ENCODE measurements around the gene PFAS.

The PFAS gene

DNA sequence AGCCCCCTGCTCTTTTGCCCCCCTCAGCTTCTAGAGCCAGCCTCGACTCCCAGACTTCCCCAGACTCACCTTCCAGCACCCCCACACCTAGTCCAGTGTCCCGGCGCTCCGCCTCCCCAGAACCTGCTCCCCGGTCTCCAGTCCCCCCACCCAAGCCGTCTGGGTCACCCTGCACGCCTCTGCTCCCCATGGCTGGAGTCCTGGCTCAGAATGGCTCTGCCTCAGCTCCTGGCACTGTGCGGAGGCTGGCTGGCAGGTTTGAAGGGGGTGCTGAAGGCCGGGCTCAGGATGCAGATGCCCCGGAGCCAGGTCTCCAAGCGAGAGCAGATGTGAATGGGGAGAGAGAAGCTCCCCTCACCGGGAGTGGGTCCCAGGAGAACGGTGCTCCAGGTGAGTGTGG lies 63.2 kb downstream of the PFAS start:
- H3K4me1 ChIP-seq (ENCODE audit: control insufficient read depth in 1 of 2, insufficient read depth in 1 of 2, low read depth in 1 of 2, low read length in 1 of 2), result no peaks in the 10 kb centered on the region

GRCh38 chr17:8312726-8313600 lies 63.9 kb downstream of the PFAS start:
- H3K4me1 ChIP-seq (ENCODE audit: control insufficient read depth in 1 of 2, insufficient read depth in 1 of 2, low read depth in 1 of 2, low read length in 1 of 2), result no peaks in the 10 kb centered on the region
- no peak overlapping the region for H3K4me3 ChIP-seq (ENCODE audit: low read depth in 1 of 2, low read length in 1 of 2)
- no peak for TF ChIP-seq CTCF (IDR thresholded peaks at IDR 0.05)
- no peak overlapping the region for H3K27ac ChIP-seq
- no peaks in the 10 kb centered on the region for H3K9me3 ChIP-seq
- no peaks in the 10 kb centered on the region for H3K36me3 ChIP-seq
- peaks cover 61% of the 10 kb centered on the region for H3K27me3 ChIP-seq

More for the DNA sequence above, 63.2 kb downstream of the PFAS start:
- no peaks in the 10 kb centered on the region for H3K36me3 ChIP-seq
- H3K9me3 ChIP-seq, result no peaks in the 10 kb centered on the region
- no peak for TF ChIP-seq CTCF (IDR thresholded peaks at IDR 0.05)
- no peak overlapping the region for H3K27ac ChIP-seq
- peaks cover 60% of the 10 kb centered on the region for H3K27me3 ChIP-seq
- no peak overlapping the region for H3K4me3 ChIP-seq (ENCODE audit: low read depth in 1 of 2, low read length in 1 of 2)

DNA sequence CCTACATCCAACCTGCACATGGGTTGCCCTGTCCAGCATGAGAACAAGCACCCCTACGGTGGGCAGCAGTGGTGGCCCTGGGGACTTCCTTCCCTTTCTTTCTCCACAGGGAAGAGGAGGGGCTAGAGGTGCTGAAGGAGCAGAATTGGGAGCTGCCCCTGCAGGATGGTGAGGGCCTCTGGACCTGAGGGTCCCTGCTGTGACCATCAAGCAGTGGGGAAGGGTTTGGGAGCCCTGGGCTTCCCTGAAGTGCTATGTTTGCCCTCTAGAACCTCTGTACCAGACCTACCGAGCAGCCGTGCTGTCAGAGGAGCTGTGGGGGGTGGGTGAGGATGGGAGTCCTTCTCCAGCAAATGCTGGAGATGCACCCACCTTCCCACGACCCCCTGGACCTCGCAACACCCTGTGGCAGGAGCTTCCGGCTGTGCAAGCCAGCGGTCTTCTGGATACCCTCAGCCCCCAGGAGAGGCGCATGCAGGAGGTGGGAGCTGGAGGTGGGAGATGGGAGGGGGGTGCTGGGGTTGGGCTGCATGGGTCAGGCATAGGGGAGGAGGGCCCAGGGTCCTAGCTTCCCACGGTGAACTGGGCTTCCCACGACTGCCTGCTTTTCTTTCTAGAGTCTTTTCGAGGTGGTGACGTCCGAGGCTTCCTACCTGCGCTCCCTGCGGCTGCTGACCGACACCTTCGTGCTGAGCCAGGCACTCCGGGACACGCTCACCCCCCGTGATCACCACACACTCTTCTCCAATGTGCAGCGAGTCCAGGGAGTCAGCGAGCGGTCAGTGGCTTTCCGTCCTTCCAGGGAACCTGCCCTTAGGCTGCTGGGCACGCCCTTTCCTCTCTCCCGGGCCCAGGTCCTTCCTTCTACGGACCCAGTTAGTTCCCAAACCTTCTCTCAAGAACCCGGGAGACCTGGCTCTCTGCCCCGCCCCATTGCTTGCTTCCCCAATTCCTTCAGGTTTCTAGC lies 66.0 kb downstream of the PFAS start:
- no peak overlapping the region for H3K4me3 ChIP-seq (ENCODE audit: low read depth in 1 of 2, low read length in 1 of 2)

DNA sequence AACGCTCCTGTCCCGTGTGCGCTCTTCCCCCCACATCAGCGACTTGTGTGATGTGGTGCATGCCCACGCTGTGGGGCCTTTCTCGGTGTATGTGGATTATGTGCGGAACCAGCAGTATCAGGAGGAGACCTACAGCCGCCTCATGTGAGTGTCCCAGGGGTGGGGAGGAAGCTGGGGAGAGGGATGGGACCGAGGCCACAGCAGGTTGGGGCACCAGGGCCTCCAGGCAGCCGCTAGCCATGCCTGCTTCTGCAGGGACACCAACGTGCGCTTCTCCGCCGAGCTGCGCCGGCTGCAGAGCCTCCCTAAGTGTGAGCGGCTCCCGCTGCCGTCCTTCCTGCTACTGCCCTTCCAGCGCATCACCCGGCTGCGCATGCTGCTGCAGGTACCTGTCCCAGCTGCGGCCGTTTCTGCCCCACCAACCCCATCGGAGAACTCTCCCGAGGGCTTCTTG lies 66.7 kb downstream of the PFAS start:
- Histone ChIP-seq H3K27ac (no peak overlapping the region), H3K9me3 (no peaks in the 10 kb centered on the region), H3K4me1 (ENCODE audit: control insufficient read depth in 1 of 2, insufficient read depth in 1 of 2, low read depth in 1 of 2, low read length in 1 of 2) (no peaks in the 10 kb centered on the region), H3K27me3 (peaks cover 49% of the 10 kb centered on the region), H3K4me3 (ENCODE audit: low read depth in 1 of 2, low read length in 1 of 2) (no peak overlapping the region), H3K36me3 (no peaks in the 10 kb centered on the region)
- TF ChIP-seq CTCF (IDR thresholded peaks at IDR 0.05), result no peak

More for the DNA sequence above, 66.0 kb downstream of the PFAS start:
- Histone ChIP-seq H3K4me1 (ENCODE audit: control insufficient read depth in 1 of 2, insufficient read depth in 1 of 2, low read depth in 1 of 2, low read length in 1 of 2) (no peaks in the 10 kb centered on the region), H3K27me3 (peaks cover 56% of the 10 kb centered on the region), H3K36me3 (no peaks in the 10 kb centered on the region), H3K27ac (no peak overlapping the region), H3K9me3 (no peaks in the 10 kb centered on the region)
- TF ChIP-seq CTCF (IDR thresholded peaks at IDR 0.05), result no peak

- no peaks in the 10 kb centered on the region for H3K36me3 ChIP-seq
- no peaks in the 10 kb centered on the region for H3K4me1 ChIP-seq (ENCODE audit: control insufficient read depth in 1 of 2, insufficient read depth in 1 of 2, low read depth in 1 of 2, low read length in 1 of 2)
- H3K9me3 ChIP-seq, result no peaks in the 10 kb centered on the region
- no peak overlapping the region for H3K4me3 ChIP-seq (ENCODE audit: low read depth in 1 of 2, low read length in 1 of 2)
- TF ChIP-seq CTCF (IDR thresholded peaks at IDR 0.05), result no peak
- H3K27ac ChIP-seq, result no peak overlapping the region
- H3K27me3 ChIP-seq, result peaks cover 34% of the 10 kb centered on the region
Measured at GRCh38 chr17:8318010-8318935, 69.2 kb downstream of the PFAS start.

Data from neutrophil (primary cell).